H1 (cell line): ENCODE data around the gene SQOR. TPM values are rescaled to one million over a fixed set of nuclear protein-coding genes. Genes with fewer than 3 reads are reported as not detected.

Experiments used
- CTCF ChIA-PET: fragments of 300-600 bp; sonication (Branson Sonifier 250); formaldehyde crosslinking; loops from one replicate; lab custom pipeline; 2021; ENCODE audit not compliant: partially characterized antibody; lab: Charles Lee
- POLR2A ChIA-PET: fragments of 300-600 bp; sonication (Branson Sonifier 250); formaldehyde crosslinking; loops from one replicate; lab custom pipeline; 2021; ENCODE audit warnings: inconsistent platforms; ENCODE audit not compliant: partially characterized antibody; lab: Charles Lee
- DNase-seq, 2 experiments: peaks; one replicate each; pipeline versions ENCODE4 v3.0.0 to v3.0.0-alpha.2; 2010 to 2022; ENCODE audit warnings: low spot score in 2 of 2, low read depth in 1 of 2, mixed read lengths in 1 of 2
- FAIRE-seq: peaks from 2 replicates; lab custom pipeline; 2011; peaks lifted over from hg19 to GRCh38; lab: Jason Lieb, UNC
- H2AFZ ChIP-seq: 2 replicates; pipeline ENCODE4 v1.8.1; 2012; ENCODE audit warnings: low read length, inconsistent platforms
- H2AK5ac ChIP-seq: 2 replicates; pipeline ENCODE4 v1.6.1; 2013; ENCODE audit warnings: low read depth, low read length
- H2BK120ac ChIP-seq: replicated peaks from 2 replicates; pipeline ENCODE3; 2013; ENCODE audit warnings: low read depth, low read length, inconsistent platforms
- H2BK12ac ChIP-seq: 2 replicates; pipeline ENCODE4 v1.6.1; 2013; ENCODE audit warnings: low read depth, low read length
- H2BK15ac ChIP-seq: 2 replicates; pipeline ENCODE4 v1.6.1; 2013; ENCODE audit warnings: low read length
- H2BK20ac ChIP-seq: 2 replicates; pipeline ENCODE4 v1.6.1; 2013; ENCODE audit warnings: low read length
- H2BK5ac ChIP-seq: 2 replicates; pipeline ENCODE4 v1.6.1; 2013; ENCODE audit warnings: low read depth, low read length
- H3K14ac ChIP-seq: 2 replicates; pipeline ENCODE4 v1.6.1; 2013; ENCODE audit warnings: inconsistent platforms; ENCODE audit not compliant: insufficient read length
- H3K18ac ChIP-seq: 2 replicates; pipeline ENCODE4 v1.6.1; 2013; ENCODE audit warnings: low read length; ENCODE audit errors: extremely low read depth
- H3K23ac ChIP-seq: 2 replicates; pipeline ENCODE4 v1.6.1; 2013; ENCODE audit warnings: inconsistent platforms; ENCODE audit not compliant: insufficient read length
- H3K23me2 ChIP-seq: 2 replicates; pipeline ENCODE4 v1.6.1; 2013; ENCODE audit warnings: low read depth, low read length
- H3K27ac ChIP-seq: 2 replicates; pipeline ENCODE4 v1.6.1; 2011; ENCODE audit warnings: low read depth, low read length, inconsistent platforms
- H3K27me3 ChIP-seq, 4 experiments: replicated peaks in 1 of 4; 1 replicate in 1 of 4; 2 replicates in 3 of 4; pipeline versions ENCODE4 v1.6.1 to v1.8.1; 2011 to 2013; ENCODE audit warnings: low read length in 3 of 4, mild to moderate bottlenecking in 3 of 4, inconsistent platforms in 2 of 4, mixed read lengths in 2 of 4, moderate library complexity in 1 of 4; ENCODE audit not compliant: control insufficient read depth in 3 of 4, insufficient read depth in 3 of 4; ENCODE audit errors: extremely low read depth in 1 of 4
- H3K36me3 ChIP-seq, 4 experiments: 2 replicates each; pipeline versions ENCODE4 v1.6.1 to v1.8.1; 2011 to 2013; ENCODE audit warnings: mild to moderate bottlenecking in 4 of 4, low read length in 3 of 4, moderate library complexity in 2 of 4, control low read depth in 1 of 4, inconsistent platforms in 1 of 4; ENCODE audit not compliant: insufficient read depth in 4 of 4, control insufficient read depth in 2 of 4
- H3K4ac ChIP-seq: replicated peaks from 2 replicates; pipeline ENCODE3; 2013; ENCODE audit warnings: low read length, low read depth, mixed read lengths, inconsistent platforms; ENCODE audit not compliant: insufficient read length
- H3K4me1 ChIP-seq, 4 experiments: replicated peaks in 1 of 4; 1 replicate in 1 of 4; 2 replicates in 3 of 4; pipeline versions ENCODE4 v1.6.1 to v1.8.1; 2011 to 2013; ENCODE audit warnings: low read length in 3 of 4, inconsistent platforms in 2 of 4, mixed read lengths in 1 of 4; ENCODE audit not compliant: insufficient read depth in 4 of 4, control insufficient read depth in 3 of 4
- H3K4me2 ChIP-seq, 2 experiments: 2 replicates each; pipeline versions ENCODE4 v1.6.1 to v1.8.1; 2011 to 2013; ENCODE audit warnings: low read depth in 2 of 2, low read length in 2 of 2, control low read depth in 1 of 2, inconsistent platforms in 1 of 2, mild to moderate bottlenecking in 1 of 2; ENCODE audit not compliant: insufficient read depth in 1 of 2
- H3K4me3 ChIP-seq, 4 experiments: fragments of 200-600, 300-600 bp in 1 of 4; sonication (generic), shearing (Covaris generic), sonication (Bioruptor Twin) in 1 of 4; 2 replicates each; pipeline versions ENCODE4 v1.5.1 to v1.8.1; 2011 to 2016; ENCODE audit warnings: low read length in 4 of 4, low read depth in 3 of 4, control low read depth in 2 of 4, inconsistent platforms in 2 of 4, mild to moderate bottlenecking in 2 of 4, mixed read lengths in 1 of 4, moderate library complexity in 1 of 4; ENCODE audit not compliant: insufficient read depth in 2 of 4; ENCODE audit errors: extremely low read depth in 1 of 4
- H3K56ac ChIP-seq: replicated peaks from 2 replicates; pipeline ENCODE3; 2013; ENCODE audit warnings: low read depth, mild to moderate bottlenecking, mixed read lengths, low read length, inconsistent platforms; ENCODE audit not compliant: insufficient read length
- H3K79me1 ChIP-seq: 2 replicates; pipeline ENCODE4 v1.6.1; 2013; ENCODE audit warnings: low read depth, low read length, control low read depth
- H3K79me2 ChIP-seq, 2 experiments: 2 replicates each; pipeline versions ENCODE4 v1.6.1 to v1.8.1; 2012 to 2013; ENCODE audit warnings: low read length in 2 of 2, mild to moderate bottlenecking in 2 of 2, inconsistent platforms in 1 of 2; ENCODE audit not compliant: insufficient read depth in 2 of 2, control insufficient read depth in 1 of 2
- H3K9ac ChIP-seq, 4 experiments: replicated peaks in 1 of 4; 1 replicate in 1 of 4; 2 replicates in 3 of 4; pipeline versions ENCODE4 v1.6.1 to v1.8.1; 2011 to 2013; ENCODE audit warnings: low read depth in 3 of 4, low read length in 3 of 4, control low read depth in 2 of 4, mild to moderate bottlenecking in 2 of 4, moderate library complexity in 2 of 4, inconsistent platforms in 1 of 4; ENCODE audit errors: extremely low read depth in 1 of 4
- H3K9me3 ChIP-seq, 2 experiments: 2 replicates each; pipeline versions ENCODE4 v1.6.1 to v1.8.1; 2012 to 2013; ENCODE audit warnings: mild to moderate bottlenecking in 2 of 2, moderate library complexity in 2 of 2, control low read depth in 1 of 2, inconsistent platforms in 1 of 2, low read depth in 1 of 2, low read length in 1 of 2, mixed read lengths in 1 of 2; ENCODE audit not compliant: insufficient read depth in 2 of 2
- H4K20me1 ChIP-seq, 2 experiments: replicated peaks in 1 of 2; 2 replicates each; pipeline versions ENCODE3 to v1.8.1; 2011 to 2013; ENCODE audit warnings: inconsistent platforms in 2 of 2, low read length in 2 of 2, mild to moderate bottlenecking in 1 of 2; ENCODE audit not compliant: insufficient read depth in 2 of 2, control insufficient read depth in 1 of 2
- H4K5ac ChIP-seq: 2 replicates; pipeline ENCODE4 v1.6.1; 2013; ENCODE audit warnings: low read length, low read depth, mixed read lengths, inconsistent platforms; ENCODE audit not compliant: insufficient read length
- H4K8ac ChIP-seq: 2 replicates; pipeline ENCODE4 v1.8.0; 2013; ENCODE audit warnings: mild to moderate bottlenecking, moderate library complexity, low read length, inconsistent platforms; ENCODE audit not compliant: insufficient read depth; ENCODE audit errors: extremely low read depth
- H4K91ac ChIP-seq: replicated peaks from 2 replicates; pipeline ENCODE3; 2013; ENCODE audit warnings: low read length, mixed read lengths, inconsistent platforms; ENCODE audit not compliant: insufficient read length
- CHD1 ChIP-seq: IDR thresholded peaks from 2 replicates; pipeline ENCODE4 v1.6.1; 2012; ENCODE audit warnings: low read depth, low read length, improper control_type of control experiment
- CTBP2 ChIP-seq: IDR thresholded peaks from 2 replicates; pipeline ENCODE4 v1.7.0; 2011; ENCODE audit warnings: borderline replicate concordance, mild to moderate bottlenecking, moderate library complexity, mixed read lengths, low read length; ENCODE audit not compliant: insufficient read depth, insufficient read length
- GTF2F1 ChIP-seq: IDR thresholded peaks from 2 replicates; pipeline ENCODE4 v1.6.1; 2012; ENCODE audit warnings: low read depth, low read length, improper control_type of control experiment, borderline replicate concordance
- MAFK ChIP-seq: IDR thresholded peaks from 2 replicates; pipeline ENCODE4 v1.6.1; 2012; ENCODE audit warnings: low read depth, mild to moderate bottlenecking, improper control_type of control experiment, low read length
- POLR2A ChIP-seq, 2 experiments: IDR thresholded peaks; 1 replicate in 1 of 2; 2 replicates in 1 of 2; pipeline ENCODE4 v1.6.1; 2011; ENCODE audit warnings: low read depth in 2 of 2, low read length in 2 of 2, mild to moderate bottlenecking in 2 of 2; ENCODE audit errors: control extremely low read depth in 1 of 2
- WGBS, 2 experiments: shearing (Covaris generic) in 1 of 2; methylation state at CpG; one replicate each; pipeline versions ENCODE4 v1.1.6 to v1.1.7; 2013 to 2015; ENCODE audit warnings: low lambda C conversion rate in 2 of 2, mixed read lengths in 2 of 2, inconsistent platforms in 1 of 2, low coverage in 1 of 2, missing lambda C conversion rate in 1 of 2; ENCODE audit not compliant: insufficient replicate concordance in 2 of 2, insufficient coverage in 1 of 2, insufficient read length in 1 of 2; ENCODE audit errors: extremely low coverage in 1 of 2, missing lambda C conversion rate in 1 of 2; 5-methylcytosine and 5-hydroxymethylcytosine counted together
- polyA plus RNA-seq, 7 experiments: library from polyadenylated mRNA; depleted of rRNA in 3 of 7; stranded (reverse) in 5 of 7; unstranded in 2 of 7; fragments of >200 nt in 5 of 7; fragments of 200-250 nt in 2 of 7; gene quantifications; 1 replicate in 5 of 7; 2 replicates in 1 of 7; 4 replicates in 1 of 7; pipeline versions ENCODE4 v1.2.1 to v1.2.3, GENCODE V29; 2011 to 2013; ENCODE audit warnings: missing spikeins in 2 of 7, mixed read lengths in 2 of 7
- total RNA-seq: library from RNA; stranded (reverse); fragmentation: NEBNext Ultra II Directional; extraction: Animal tissue kit (Norgen Biotek cat#: 25700); gene quantifications from 2 replicates; pipeline ENCODE4 v1.2.1, GENCODE V29; 2021
- TF ChIP-seq, protein P1 (sequence below): IDR thresholded peaks from 2 replicates; pipeline ENCODE4 v1.6.1; 2011; ENCODE audit warnings: low read depth, mild to moderate bottlenecking, low read length; ENCODE audit not compliant: insufficient read depth

SQOR gene
- total and polyA plus RNA-seq, 2 of the 8 experiments (the other 6 are each of a cell fraction or from before 2014, with no cell fraction given) = 0.20 to 0.22 TPM

DNA sequence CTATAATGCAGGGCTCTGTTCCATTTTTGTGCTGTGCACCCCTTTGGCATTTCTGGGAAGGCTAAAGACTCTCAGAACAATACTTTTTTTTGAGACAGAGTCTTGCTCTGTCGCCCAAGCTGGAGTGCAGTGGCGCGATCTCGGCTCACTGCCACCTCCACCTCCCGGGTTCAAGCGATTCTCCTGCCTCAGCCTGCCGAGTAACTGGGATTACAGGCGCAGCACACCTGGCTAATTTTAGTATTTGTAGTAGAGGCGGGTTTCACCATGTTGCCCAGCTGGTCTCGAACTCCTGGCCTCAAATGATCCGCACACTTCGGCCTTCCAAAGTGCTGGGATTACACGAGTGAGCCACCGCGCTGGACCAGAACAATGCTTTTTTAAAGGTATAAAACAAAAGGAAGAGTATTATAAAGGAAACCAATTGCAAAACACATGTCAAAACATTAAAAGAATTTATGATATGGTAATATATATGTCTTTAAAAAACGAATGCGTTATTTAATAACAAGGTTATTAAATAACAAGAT is 999 bp downstream of the SQOR start:
- CTCF ChIA-PET = interaction anchor here (0.9 to 1.3 kb wide), 3 partner anchors 17 to 28 kb away, joined by 3 read pairs; no protein-coding TSS in a partner anchor
- Histone ChIP-seq H3K79me1 (no peaks in the 10 kb centered on the region), H3K18ac (no peak overlapping the region), H2BK120ac (no peak overlapping the region), H2BK20ac (no peak overlapping the region), H4K8ac (no peak overlapping the region), H3K4me3 (peak overlapping the region in 3 of 4 experiments; percentile 68 to 75 (median 71); a peak in 5 of 8 replicates), H3K14ac (no peak overlapping the region), H3K9me3 (no peaks in the 10 kb centered on the region), H2AK5ac (no peak overlapping the region), H3K4me2 (peak overlapping the region; percentile 81 to 83), H4K5ac (no peak overlapping the region), H3K23ac (no peak overlapping the region), H4K91ac (no peak overlapping the region), H3K4me1 (peaks cover 0 to 7% (median 1%) of the 10 kb centered on the region in 4 experiments; a peak in 3 of 7 replicates)
- no peak for DNase-seq
- no peak for FAIRE-seq
- WGBS, 2 experiments = 85% methylated on average over 17 of the region's 17 CpGs; no CpG with 5 or more reads in 1 of the 2 experiments
- TF ChIP-seq CTBP2 = no peak
- TF ChIP-seq, protein P1, sequence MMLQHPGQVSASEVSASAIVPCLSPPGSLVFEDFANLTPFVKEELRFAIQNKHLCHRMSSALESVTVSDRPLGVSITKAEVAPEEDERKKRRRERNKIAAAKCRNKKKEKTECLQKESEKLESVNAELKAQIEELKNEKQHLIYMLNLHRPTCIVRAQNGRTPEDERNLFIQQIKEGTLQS = no peak
- no peak for TF ChIP-seq CHD1
- no peak for TF ChIP-seq POLR2A (IDR thresholded peaks at IDR 0.05; ENCODE audit: control extremely low read depth in 1 of 2, low read depth in 2 of 2, low read length in 2 of 2)
- no peak for TF ChIP-seq GTF2F1
- no peak for TF ChIP-seq MAFK
- TF ChIP-seq, all 59 proteins: peak for 0
- H2BK5ac ChIP-seq = no peak overlapping the region
- H2AFZ ChIP-seq = no peak overlapping the region
- H3K79me2 ChIP-seq = no peaks in the 10 kb centered on the region
- H2BK12ac ChIP-seq = no peak overlapping the region
- no peak overlapping the region for H3K9ac ChIP-seq
- H3K56ac ChIP-seq = no peak overlapping the region
- H3K4ac ChIP-seq = no peak overlapping the region
- no peaks in the 10 kb centered on the region for H3K36me3 ChIP-seq
- H3K27me3 ChIP-seq = peaks cover 0 to 25% (median 19%) of the 10 kb centered on the region in 4 experiments; a peak in 6 of 7 replicates
- H3K23me2 ChIP-seq = peaks cover 10% of the 10 kb centered on the region; the same call in 1 of the 2 replicates
- no peak overlapping the region for H2BK15ac ChIP-seq
- POLR2A ChIA-PET = interaction anchor here (1.1 kb wide), 1 partner anchor 48 kb away, joined by 3 read pairs; the partner anchor contains the start of gene BLOC1S6
- no peak overlapping the region for H3K27ac ChIP-seq
- no peaks in the 10 kb centered on the region for H4K20me1 ChIP-seq
